NT2/D1 (cell line): ENCODE measurements around the gene KIF23.

Experiments
- SUZ12 ChIP-seq: IDR thresholded peaks from 2 replicates; pipeline ENCODE4 v1.6.1; 2011; ENCODE audit not compliant: insufficient read length, insufficient read depth; ENCODE audit errors: extremely low read depth
- ZNF274 ChIP-seq: IDR thresholded peaks from 2 replicates; pipeline ENCODE4 v1.6.1; 2011; ENCODE audit warnings: mild to moderate bottlenecking, low read depth, low read length

DNA sequence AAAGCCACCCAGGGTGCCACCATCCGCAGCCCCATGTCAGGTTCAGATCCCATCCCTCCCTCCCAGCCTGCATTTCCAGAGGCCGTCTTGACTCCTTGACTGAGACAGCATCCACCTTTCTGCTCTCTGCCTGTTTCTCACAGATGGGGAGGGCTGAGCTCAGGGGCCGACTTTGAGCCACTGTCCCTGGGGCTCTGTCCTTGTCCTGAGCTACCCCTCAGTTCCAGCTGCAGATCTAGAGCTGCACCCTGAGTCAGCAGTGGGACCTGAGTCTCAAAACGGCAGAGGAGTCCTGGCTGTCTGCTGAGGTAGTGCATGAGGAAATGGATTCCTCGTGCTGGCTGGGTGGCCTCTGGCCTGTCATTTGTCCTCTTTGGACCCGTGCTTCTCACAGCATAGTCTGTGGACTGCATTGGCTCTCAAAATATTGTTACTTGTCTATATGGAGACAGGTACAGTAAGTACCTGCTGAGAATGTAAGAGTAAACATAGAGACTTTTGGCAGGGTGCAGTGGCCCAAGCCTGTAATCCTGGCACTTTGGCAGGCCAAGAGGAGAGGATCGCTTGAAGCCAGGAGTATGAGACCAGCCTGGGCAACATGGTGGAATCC lies 60.8 kb downstream of the KIF23 start:
- no peak for TF ChIP-seq SUZ12
- no peak for TF ChIP-seq ZNF274
